Measurements from ENCODE around the gene SND1.

The SND1 gene

DNA sequence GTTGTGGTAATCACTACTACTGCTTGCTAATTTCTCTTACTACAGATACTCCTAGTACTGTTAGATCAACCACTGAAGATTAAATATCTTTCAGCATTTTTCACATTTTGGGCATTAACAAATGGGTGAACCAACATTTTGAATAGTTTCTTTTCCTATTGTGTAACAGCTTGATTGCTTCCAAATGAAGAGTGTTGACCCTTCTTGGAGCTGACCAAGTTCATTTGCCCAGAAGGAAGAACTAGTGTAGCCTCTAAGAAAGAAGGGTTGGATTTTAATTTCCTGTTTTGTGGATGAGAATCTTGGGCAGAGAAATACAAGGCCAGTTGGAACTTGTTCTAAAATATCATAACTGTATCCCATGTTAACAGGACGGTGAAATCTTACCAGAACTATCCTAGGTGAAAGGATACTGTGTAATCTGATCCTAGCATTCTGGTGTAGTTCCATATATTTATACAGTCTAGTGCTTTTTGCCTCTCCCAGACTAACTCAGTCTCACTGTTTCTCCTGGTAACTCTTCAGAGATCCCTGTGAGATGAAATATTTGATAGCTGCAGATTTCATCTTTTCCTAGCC, 37.3 kb downstream of the SND1 start:
- DNase-seq (ENCODE audit: low spot score) = no peak

DNA sequence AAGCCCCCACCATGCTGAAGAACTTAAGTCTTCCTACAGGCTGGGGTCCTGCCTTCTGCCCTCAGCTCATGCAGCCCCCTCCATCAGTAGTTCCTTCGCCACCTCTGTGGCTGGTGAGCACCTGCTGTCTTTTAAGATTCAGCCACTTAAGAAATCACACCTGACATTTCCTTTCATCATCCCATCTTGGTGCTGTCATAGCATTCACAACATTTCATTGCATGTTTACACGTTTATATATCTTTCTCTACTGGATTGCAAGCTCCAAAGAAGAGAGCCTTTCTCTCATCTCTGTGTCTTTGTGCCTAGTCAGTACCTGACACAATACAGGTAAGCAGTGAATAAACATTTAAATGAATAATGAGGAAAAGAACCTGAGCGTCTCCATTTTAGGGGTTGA, 38.3 kb downstream of the SND1 start:
- DNase-seq (ENCODE audit: low spot score) = no peak

DNA sequence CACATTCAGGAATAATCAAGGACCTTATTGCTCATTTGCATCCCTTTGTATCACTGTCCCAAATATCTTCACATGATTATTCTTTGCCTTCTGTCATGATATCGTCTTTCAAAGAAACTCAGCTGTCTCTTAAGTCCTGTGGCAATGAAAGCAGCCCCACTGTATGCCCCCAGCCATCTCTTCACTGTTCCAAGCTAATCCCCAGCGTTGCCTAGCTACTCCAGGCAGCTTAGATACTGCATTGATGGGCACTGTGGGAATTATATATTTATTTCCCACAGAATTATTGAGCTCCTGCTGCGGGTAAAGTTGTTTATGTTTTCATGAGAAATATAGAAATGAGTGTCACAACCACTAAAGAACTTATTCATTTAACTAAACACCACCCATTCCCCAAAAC, 38.8 kb downstream of the SND1 start:
- DNase-seq (ENCODE audit: low spot score) = no peak

DNA sequence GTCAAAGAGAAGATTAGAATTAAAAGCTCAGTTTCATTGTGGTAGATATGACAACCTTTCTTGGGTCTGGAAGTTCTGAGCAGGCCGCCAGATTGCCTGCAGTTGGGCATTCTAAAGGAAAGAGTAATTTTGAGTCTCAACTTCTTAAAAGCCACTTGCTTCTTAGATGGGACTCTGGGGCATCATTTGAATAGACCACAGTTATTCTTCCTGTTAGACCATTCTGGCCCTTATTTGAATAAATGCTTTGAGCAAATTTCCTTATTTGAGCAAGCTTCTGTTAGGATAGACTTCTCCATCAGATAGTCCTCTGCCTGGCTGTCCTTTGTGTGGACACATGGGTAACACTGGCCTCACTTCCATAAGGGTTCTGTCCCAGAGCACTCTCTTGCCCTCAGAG, 40.2 kb downstream of the SND1 start:
- no peak for DNase-seq (ENCODE audit: low spot score)

GRCh38 chr7:127699853-127700252, 47.9 kb downstream of the SND1 start:
- DNase-seq (ENCODE audit: low spot score) = no peak

- DNase-seq (ENCODE audit: low spot score) = no peak
Measured at GRCh38 chr7:127702052-127702652, 50.2 kb downstream of the SND1 start.

DNA sequence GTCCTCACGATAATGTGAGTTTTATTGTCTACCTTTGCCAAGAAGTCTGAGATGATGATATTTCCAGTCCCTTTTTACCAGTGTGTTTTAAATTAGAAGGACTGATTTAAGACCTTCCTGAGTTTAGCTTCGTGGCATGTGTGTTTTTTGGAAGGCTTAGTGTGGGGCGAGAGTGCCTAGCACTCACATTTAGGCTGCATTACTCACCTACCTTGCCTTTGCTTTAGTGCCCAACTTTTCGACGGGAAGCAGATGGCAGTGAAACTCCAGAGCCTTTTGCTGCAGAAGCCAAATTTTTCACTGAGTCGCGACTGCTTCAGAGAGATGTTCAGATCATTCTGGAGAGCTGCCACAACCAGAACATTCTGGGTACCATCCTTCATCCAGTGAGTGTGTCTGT, 50.9 kb downstream of the SND1 start:
- DNase-seq (ENCODE audit: low spot score) = peak; percentile 34

GRCh38 chr7:127704211-127704610, 52.2 kb downstream of the SND1 start:
- DNase-seq (ENCODE audit: low spot score) = no peak

DNA sequence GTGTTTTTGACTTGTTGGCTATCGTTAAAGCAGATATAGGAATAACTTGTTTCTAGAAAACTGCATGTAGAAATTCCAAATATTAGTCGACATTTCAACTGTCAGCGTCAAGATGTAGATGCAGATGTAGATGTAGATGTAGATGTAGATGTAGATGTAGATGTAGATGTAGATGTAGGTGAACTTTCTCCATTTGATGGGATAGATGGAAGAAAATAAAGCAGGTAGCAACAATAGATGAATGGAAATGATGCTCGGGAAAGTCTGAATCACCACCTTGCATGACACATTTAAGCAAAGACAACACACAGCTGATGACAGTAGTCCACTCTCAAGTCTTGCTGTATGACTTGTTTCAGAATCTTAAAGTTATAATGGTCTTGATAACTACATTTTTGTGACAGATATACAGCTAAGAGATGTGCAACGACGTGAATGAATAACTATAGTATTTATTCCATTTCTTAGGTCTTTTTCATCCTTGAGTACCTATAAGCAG, 53.5 kb downstream of the SND1 start:
- DNase-seq (ENCODE audit: low spot score) = no peak

- no peak for DNase-seq (ENCODE audit: low spot score)
Measured at GRCh38 chr7:127706766-127707165, 54.8 kb downstream of the SND1 start.

DNA sequence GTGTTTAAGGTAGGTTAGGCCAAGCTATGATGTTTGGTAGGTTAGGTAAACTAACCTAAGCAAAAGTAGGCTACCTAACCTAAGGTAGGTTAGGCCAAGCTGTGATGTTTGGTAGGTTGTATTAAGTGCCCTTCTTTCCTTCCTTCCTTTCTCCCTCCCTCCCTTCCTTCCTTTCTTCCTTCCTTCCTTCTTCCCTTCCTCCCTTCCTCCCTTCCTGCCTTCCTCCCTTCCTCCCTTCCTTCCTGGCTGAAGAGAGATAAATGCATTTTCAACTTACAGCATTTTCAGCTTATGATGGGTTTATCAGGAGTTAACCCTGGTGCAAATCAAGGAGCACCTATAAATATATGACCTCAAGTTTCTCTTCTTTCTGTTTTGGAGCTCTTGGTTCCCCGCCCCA, 56.2 kb downstream of the SND1 start:
- DNase-seq (ENCODE audit: low spot score) = no peak

DNA sequence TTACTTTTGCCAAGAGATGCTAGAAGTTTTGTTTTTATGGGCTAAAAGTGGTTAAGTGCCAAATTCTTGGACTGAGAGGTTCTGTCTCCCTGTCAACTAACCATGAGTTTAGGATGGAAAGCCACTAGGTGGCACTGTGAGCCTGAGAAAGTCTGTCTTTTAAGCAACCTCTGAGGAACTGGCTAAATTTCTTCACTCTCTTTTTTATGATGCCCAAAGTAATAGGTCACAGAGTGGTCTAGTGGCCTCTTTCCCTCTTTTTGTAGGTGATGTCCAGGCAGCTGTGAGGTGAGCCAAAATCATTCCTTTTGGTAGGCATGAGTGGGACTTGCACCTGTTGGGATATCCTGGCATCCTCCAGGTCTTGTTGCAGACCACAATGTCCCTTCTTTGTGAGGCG, 56.8 kb downstream of the SND1 start:
- DNase-seq (ENCODE audit: low spot score) = peak; percentile 81

GRCh38 chr7:127710635-127711034, 58.6 kb downstream of the SND1 start:
- no peak for DNase-seq (ENCODE audit: low spot score)

DNA sequence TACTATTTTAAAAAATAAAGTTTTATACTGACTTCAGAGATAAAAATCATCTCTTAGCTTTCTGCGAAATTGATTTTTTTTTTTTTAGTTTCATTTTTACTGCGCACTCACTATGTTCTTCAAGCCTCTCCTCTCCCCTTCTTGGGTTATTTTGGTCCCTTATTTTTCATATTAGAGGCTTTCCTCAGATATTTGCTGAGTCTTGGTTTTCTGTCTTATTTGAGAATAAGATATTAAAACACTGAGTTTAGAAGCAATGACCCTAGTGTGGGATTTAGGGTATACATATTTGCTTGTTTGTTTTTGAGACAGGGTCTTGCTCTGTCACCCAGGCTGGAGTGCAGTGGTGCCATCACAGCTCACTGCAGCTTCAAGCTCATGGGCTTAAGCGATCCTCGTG, 59.9 kb downstream of the SND1 start:
- no peak for DNase-seq (ENCODE audit: low spot score)

- DNase-seq (ENCODE audit: low spot score) = no peak
Measured at GRCh38 chr7:127713006-127713405, 61.0 kb downstream of the SND1 start.

GRCh38 chr7:127713758-127714157, 61.8 kb downstream of the SND1 start:
- no peak for DNase-seq (ENCODE audit: low spot score)

DNA sequence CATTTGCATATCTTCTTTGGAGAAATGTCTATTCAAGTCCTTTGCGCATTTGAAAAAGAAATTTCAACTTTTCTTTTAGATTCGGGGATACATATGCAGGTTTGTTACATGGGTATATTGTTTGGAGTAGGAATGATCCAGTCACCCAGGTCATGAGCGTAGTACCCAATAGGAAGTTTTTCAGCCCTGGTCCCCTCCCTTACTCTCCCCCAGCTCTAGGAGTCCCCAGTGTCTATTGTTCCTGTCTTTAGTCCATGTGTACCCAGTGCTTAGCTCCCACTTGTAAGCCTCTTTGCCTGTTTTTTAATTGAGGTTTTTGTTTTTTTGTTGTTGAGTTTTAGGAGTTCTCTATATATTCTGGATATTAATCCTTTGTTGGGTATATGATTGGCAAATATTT, 63.3 kb downstream of the SND1 start:
- DNase-seq (ENCODE audit: low spot score) = no peak

DNA sequence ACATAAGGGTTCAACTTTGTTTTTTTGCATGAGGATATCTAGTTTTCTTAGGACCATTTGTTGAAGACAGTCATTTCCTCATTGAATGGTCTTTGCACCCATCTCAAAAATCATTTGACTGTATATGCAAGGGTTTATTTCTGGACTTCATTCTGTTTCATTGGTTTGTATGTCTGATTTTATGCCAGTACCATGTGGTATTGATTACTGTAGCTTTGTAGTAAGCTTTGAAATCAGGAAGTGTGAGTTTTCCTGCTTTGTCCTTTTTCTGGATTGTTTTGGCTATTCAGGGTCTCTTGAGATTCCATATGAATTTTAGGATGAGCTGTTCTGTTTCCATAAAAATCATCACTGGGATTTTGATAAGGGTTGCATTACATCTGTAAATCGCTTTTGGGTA, 63.9 kb downstream of the SND1 start:
- no peak for DNase-seq (ENCODE audit: low spot score)

DNA sequence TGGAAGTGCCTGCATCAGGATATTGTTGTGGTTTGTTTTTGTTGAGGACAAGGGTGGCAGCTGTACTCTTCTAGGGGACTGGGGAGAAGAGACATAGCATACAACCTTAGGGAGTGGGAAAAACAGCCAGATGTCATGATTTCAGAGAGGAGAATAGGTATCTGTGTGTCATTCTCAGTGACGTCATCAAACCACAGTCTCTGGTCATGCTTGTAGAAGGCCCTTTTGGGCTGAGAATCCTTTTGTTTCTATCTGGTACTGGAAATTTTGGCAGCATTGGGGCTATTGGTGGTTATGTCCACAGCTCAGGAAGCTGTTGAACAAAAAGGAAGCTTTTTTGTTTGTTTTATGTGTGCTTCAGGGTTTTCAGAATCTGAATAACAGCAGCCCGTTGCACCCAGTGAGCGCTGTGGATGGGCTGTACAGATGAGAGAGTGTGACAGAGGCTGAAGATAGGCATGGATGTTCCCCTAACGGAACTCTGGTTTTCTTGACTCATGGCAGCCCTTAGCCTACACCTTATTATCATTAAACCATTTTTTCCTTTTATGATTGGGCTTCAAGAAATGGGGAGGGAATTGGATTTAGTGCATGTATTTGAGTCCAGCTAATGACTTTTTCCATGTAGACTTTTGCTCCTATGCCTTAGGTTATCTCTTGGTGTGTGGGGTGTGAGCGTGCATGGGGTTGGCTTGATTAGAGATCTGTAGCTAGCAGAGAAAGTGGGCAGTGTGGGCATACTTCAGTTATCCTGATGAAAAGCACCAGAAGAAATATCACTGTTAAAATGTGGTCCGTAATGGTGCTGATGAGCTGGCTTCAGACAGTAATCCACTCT, 65.7 kb downstream of the SND1 start:
- peak; percentile 10 for DNase-seq (ENCODE audit: low spot score)

DNA sequence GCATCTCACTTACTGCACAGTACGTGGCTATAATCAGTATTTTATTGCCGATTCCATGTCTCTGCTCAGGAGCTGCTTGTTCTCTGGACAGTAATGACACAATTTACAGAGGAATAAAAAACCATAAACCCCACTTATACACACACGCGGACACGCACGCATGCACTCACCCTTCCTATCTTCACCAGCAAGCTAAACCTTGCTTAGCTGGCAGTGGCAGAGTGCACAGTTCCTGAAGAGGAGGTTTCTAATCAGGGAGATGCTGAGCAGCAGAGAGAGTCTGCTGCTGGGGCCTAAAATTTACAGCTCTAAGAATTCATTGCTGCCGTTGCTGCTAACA, 66.3 kb downstream of the SND1 start:
- DNase-seq (ENCODE audit: low spot score) = no peak

- no peak for DNase-seq (ENCODE audit: low spot score)
Measured at GRCh38 chr7:127726476-127726875, 74.5 kb downstream of the SND1 start.

- no peak for DNase-seq (ENCODE audit: low spot score)
Measured at GRCh38 chr7:127730658-127731276, 78.8 kb downstream of the SND1 start.
